ENCODE measurements around the gene SAP30.

DNA sequence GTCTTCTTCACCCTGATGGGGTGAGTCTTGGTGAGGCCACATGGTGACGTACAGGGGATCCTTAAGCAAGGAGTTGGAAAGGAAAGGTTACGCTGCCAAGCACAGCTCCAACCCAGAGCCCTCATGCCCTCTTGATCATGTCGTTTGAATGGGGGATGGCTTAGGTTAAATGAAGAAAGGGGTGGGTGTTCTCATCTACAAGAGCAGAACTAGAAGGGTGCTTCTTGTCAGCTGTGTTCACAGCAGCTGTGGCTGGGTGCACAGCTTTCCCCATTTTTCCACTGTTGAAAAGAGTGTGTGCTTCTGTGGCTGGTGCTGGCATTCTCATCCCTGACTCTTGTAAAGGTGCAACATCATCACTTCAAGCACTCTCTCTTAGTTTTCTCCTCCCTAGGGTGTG, 43.7 kb downstream of the SAP30 start:
- TF ChIP-seq POLR2A (IDR thresholded peaks at IDR 0.05): no peak
- TF ChIP-seq, protein P1, sequence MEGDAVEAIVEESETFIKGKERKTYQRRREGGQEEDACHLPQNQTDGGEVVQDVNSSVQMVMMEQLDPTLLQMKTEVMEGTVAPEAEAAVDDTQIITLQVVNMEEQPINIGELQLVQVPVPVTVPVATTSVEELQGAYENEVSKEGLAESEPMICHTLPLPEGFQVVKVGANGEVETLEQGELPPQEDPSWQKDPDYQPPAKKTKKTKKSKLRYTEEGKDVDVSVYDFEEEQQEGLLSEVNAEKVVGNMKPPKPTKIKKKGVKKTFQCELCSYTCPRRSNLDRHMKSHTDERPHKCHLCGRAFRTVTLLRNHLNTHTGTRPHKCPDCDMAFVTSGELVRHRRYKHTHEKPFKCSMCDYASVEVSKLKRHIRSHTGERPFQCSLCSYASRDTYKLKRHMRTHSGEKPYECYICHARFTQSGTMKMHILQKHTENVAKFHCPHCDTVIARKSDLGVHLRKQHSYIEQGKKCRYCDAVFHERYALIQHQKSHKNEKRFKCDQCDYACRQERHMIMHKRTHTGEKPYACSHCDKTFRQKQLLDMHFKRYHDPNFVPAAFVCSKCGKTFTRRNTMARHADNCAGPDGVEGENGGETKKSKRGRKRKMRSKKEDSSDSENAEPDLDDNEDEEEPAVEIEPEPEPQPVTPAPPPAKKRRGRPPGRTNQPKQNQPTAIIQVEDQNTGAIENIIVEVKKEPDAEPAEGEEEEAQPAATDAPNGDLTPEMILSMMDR (IDR thresholded peaks at IDR 0.05): no peak

Measured in vagina (tissue), 2 donors.